Stimulated activated memory B cell treated with anti-CD40 and anti-IgM and Interleukin-4, amounts not matched to agents 10 μg/mL and 1 μg/mL and 100 μg/mL, for 72 hours (primary cell): ENCODE results near the gene DUSP1.

ENCODE experiments used
- ATAC-seq: fragments of 150-1000 bp; cut with Tn5 transposase; 2 replicates; pipeline ENCODE4 v1.10.0; 2021
- H3K27ac Mint-ChIP-seq: one replicate; pipeline ENCODE4 v1.8.0; 2022; ENCODE audit warnings: mild to moderate bottlenecking, mixed read lengths
- H3K27me3 Mint-ChIP-seq: one replicate; pipeline ENCODE4 v1.8.0; 2022; ENCODE audit warnings: mixed read lengths
- H3K36me3 Mint-ChIP-seq: one replicate; pipeline ENCODE4 v1.8.0; 2022; ENCODE audit warnings: mixed read lengths
- H3K4me1 Mint-ChIP-seq: one replicate; pipeline ENCODE4 v1.8.0; 2022; ENCODE audit warnings: mixed read lengths
- H3K4me3 Mint-ChIP-seq: one replicate; pipeline ENCODE4 v1.8.0; 2022; ENCODE audit warnings: mild to moderate bottlenecking, moderate library complexity, mixed read lengths
- H3K9me3 Mint-ChIP-seq: one replicate; pipeline ENCODE4 v1.8.0; 2022; ENCODE audit warnings: mixed read lengths

Gene DUSP1

GRCh38 chr5:172733131-172733973 lies 37.6 kb downstream of the DUSP1 start:
- Mint-ChIP-seq H3K9me3 (no peaks in the 10 kb centered on the region), H3K4me3 (no peak overlapping the region), H3K4me1 (peaks cover 14% of the 10 kb centered on the region), H3K27ac (no peak overlapping the region), H3K36me3 (no peaks in the 10 kb centered on the region), H3K27me3 (no peaks in the 10 kb centered on the region)
- no peak for ATAC-seq

- H3K27ac Mint-ChIP-seq = no peak overlapping the region
- H3K4me1 Mint-ChIP-seq = peaks cover 14% of the 10 kb centered on the region
Measured at GRCh38 chr5:172732201-172732865, 38.7 kb downstream of the DUSP1 start.

DNA sequence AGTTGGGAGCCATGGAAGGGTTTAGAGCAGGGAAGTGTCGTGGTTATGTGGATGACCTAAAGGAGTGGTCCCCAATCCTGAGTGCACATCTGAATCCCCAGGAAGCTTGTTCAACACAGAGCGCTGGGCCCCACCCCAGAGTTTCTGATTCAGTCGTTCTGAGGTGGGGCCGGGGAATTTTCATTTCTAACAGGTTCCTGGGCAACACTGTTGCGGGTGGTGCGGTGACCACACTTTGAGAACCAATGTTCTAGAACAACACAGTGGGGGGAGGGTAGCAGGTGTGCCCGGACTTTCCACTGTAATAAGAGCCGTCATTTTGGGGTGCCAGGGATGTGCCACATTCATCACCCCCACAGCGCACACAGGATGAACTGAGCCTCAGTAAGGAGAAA lies 39.3 kb downstream of the DUSP1 start:
- H3K27ac Mint-ChIP-seq = no peak overlapping the region
- no peak overlapping the region for H3K4me3 Mint-ChIP-seq
- no peaks in the 10 kb centered on the region for H3K9me3 Mint-ChIP-seq
- no peaks in the 10 kb centered on the region for H3K27me3 Mint-ChIP-seq
- no peaks in the 10 kb centered on the region for H3K36me3 Mint-ChIP-seq
- ATAC-seq = no peak
- peaks cover 14% of the 10 kb centered on the region for H3K4me1 Mint-ChIP-seq

More at GRCh38 chr5:172732201-172732865, 38.7 kb downstream of the DUSP1 start:
- H3K27me3 Mint-ChIP-seq = no peaks in the 10 kb centered on the region
- ATAC-seq = no peak
- no peaks in the 10 kb centered on the region for H3K9me3 Mint-ChIP-seq
- H3K36me3 Mint-ChIP-seq = no peaks in the 10 kb centered on the region
- H3K4me3 Mint-ChIP-seq = no peak overlapping the region

GRCh38 chr5:172730981-172731679 lies 39.9 kb downstream of the DUSP1 start:
- no peak overlapping the region for H3K27ac Mint-ChIP-seq
- no peaks in the 10 kb centered on the region for H3K27me3 Mint-ChIP-seq

GRCh38 chr5:172730222-172730621 lies 40.8 kb downstream of the DUSP1 start:
- Mint-ChIP-seq H3K4me3 (no peak overlapping the region), H3K36me3 (no peaks in the 10 kb centered on the region), H3K4me1 (peaks cover 14% of the 10 kb centered on the region), H3K27ac (no peak overlapping the region), H3K27me3 (no peaks in the 10 kb centered on the region), H3K9me3 (no peaks in the 10 kb centered on the region)
- ATAC-seq = no peak

More at GRCh38 chr5:172730981-172731679, 39.9 kb downstream of the DUSP1 start:
- ATAC-seq = no peak
- H3K4me3 Mint-ChIP-seq = no peak overlapping the region
- H3K4me1 Mint-ChIP-seq = peaks cover 14% of the 10 kb centered on the region
- H3K9me3 Mint-ChIP-seq = no peaks in the 10 kb centered on the region
- H3K36me3 Mint-ChIP-seq = no peaks in the 10 kb centered on the region

GRCh38 chr5:172729588-172729987 lies 41.4 kb downstream of the DUSP1 start:
- no peaks in the 10 kb centered on the region for H3K9me3 Mint-ChIP-seq
- no peaks in the 10 kb centered on the region for H3K27me3 Mint-ChIP-seq
- peaks cover 14% of the 10 kb centered on the region for H3K4me1 Mint-ChIP-seq
- no peak overlapping the region for H3K27ac Mint-ChIP-seq
- H3K36me3 Mint-ChIP-seq = no peaks in the 10 kb centered on the region
- ATAC-seq = no peak
- no peak overlapping the region for H3K4me3 Mint-ChIP-seq

DNA sequence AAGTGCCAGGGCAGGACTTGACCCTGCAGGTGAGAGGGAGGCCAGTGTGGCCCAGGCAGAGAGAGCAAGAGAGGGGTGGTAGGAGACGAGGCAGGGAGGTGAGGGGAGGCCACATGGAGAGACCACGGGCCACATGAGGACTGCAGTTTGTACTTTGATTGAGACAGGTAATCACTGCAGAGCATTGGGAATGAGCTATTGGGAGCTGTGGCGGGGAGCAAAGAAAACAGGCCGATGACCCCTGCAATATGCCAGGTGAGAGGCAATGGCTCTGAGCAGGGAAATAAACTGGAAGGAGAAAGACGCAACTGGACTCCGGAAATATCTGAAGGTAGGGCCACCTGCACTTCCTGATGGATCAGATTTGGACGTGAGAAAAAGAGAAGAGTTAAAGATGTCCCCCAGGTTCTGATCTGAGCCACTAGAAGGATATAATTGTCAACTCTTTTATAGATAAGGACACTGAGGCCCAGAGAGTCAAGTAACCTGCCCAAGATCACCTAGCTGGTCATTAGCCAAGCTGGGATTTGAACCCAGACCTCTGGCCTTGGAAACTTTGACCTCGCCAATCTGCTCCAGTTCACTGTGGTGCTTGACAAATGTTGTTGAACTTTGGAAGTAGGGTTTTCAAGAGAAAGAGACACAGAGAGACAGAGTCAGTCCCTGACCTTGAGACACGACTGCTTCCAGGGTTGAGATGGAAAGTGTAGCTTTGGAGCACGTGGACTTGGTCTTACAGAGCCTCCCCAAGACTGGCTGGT lies 42.3 kb downstream of the DUSP1 start:
- H3K27ac Mint-ChIP-seq = no peak overlapping the region
- ATAC-seq = no peak
- H3K4me3 Mint-ChIP-seq = no peak overlapping the region
- no peaks in the 10 kb centered on the region for H3K36me3 Mint-ChIP-seq
- no peaks in the 10 kb centered on the region for H3K27me3 Mint-ChIP-seq
- peaks cover 14% of the 10 kb centered on the region for H3K4me1 Mint-ChIP-seq
- H3K9me3 Mint-ChIP-seq = no peaks in the 10 kb centered on the region

DNA sequence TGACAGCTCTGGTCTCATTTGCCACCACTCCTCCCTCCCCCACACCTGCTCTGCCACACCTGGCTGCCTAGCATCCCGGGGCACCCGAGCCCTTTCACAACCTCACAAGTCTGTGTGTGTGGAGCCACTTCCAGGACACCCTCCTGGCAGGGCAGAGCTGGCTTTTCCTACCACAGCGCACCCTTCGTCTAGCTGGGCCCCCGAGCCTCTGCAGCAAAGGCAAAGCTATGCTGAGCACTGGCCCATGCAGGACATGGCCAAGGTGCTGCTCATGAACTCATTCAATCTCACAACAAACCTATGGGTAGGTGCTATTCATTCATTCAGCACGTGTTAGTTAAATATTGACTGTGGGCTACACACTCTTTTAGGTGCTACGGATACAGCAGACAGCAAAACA lies 43.4 kb downstream of the DUSP1 start:
- H3K4me3 Mint-ChIP-seq = no peak overlapping the region
- H3K9me3 Mint-ChIP-seq = no peaks in the 10 kb centered on the region
- no peak overlapping the region for H3K27ac Mint-ChIP-seq
- no peak for ATAC-seq
- H3K4me1 Mint-ChIP-seq = peaks cover 11% of the 10 kb centered on the region
- no peaks in the 10 kb centered on the region for H3K27me3 Mint-ChIP-seq
- no peaks in the 10 kb centered on the region for H3K36me3 Mint-ChIP-seq

- Mint-ChIP-seq H3K9me3 (no peaks in the 10 kb centered on the region), H3K4me1 (peaks cover 6% of the 10 kb centered on the region), H3K36me3 (no peaks in the 10 kb centered on the region), H3K27ac (no peak overlapping the region), H3K27me3 (no peaks in the 10 kb centered on the region), H3K4me3 (no peak overlapping the region)
- ATAC-seq = no peak
Measured at GRCh38 chr5:172726966-172727365, 44.0 kb downstream of the DUSP1 start.

DNA sequence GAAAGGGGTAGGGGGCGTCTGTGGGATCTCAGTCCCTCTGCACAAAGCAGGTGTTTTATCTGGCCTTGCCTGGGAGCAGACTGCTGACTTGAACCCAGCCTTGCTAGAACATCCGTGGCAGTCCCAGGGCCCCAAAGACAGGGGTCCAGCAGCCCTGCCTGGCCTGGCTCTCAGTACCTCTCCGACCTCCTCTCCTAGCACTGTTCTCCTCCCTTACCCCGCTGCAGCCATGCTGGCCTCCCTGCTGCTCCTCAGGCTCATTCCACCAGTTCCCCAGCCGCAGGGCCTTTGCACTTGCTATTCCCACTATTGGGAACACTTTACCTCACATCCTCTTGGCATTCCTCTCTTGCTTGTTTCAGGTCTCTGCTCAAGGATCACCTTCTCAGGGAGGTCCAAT lies 45.2 kb downstream of the DUSP1 start:
- no peaks in the 10 kb centered on the region for H3K4me1 Mint-ChIP-seq
- no peak overlapping the region for H3K4me3 Mint-ChIP-seq
- H3K36me3 Mint-ChIP-seq = no peaks in the 10 kb centered on the region
- no peak overlapping the region for H3K27ac Mint-ChIP-seq
- H3K27me3 Mint-ChIP-seq = no peaks in the 10 kb centered on the region
- no peak for ATAC-seq
- H3K9me3 Mint-ChIP-seq = no peaks in the 10 kb centered on the region

- ATAC-seq = no peak
- Mint-ChIP-seq H3K36me3 (no peaks in the 10 kb centered on the region), H3K27me3 (no peaks in the 10 kb centered on the region), H3K9me3 (no peaks in the 10 kb centered on the region), H3K4me1 (no peaks in the 10 kb centered on the region), H3K4me3 (no peak overlapping the region), H3K27ac (no peak overlapping the region)
Measured at GRCh38 chr5:172725273-172725672, 45.7 kb downstream of the DUSP1 start.

- H3K9me3 Mint-ChIP-seq = no peaks in the 10 kb centered on the region
- no peak overlapping the region for H3K4me3 Mint-ChIP-seq
- no peaks in the 10 kb centered on the region for H3K4me1 Mint-ChIP-seq
- no peaks in the 10 kb centered on the region for H3K27me3 Mint-ChIP-seq
- H3K27ac Mint-ChIP-seq = no peak overlapping the region
- no peaks in the 10 kb centered on the region for H3K36me3 Mint-ChIP-seq
- ATAC-seq = no peak
Measured at GRCh38 chr5:172724242-172725183, 46.5 kb downstream of the DUSP1 start.

DNA sequence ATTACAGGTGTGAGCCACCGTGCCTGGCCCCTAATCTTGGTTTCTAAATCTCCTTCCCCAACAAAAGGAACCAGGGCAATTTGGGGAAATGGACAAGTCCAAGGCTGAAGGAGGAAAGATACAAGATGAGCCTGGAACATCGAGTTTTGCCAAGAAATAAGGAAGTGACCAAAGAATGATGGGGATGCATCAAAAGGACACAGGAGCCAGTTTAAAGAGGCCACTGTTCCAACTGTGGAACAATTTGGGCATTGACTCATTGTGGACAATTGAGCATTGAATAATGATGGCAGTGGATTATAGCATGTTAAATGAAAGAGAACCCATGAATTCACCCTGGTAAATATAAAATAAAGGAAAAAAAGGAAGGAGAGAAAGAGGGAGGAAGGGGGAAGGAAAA lies 47.5 kb downstream of the DUSP1 start:
- no peaks in the 10 kb centered on the region for H3K36me3 Mint-ChIP-seq
- no peak overlapping the region for H3K27ac Mint-ChIP-seq
- no peak overlapping the region for H3K4me3 Mint-ChIP-seq
- H3K27me3 Mint-ChIP-seq = no peaks in the 10 kb centered on the region
- H3K9me3 Mint-ChIP-seq = no peaks in the 10 kb centered on the region
- no peaks in the 10 kb centered on the region for H3K4me1 Mint-ChIP-seq
- no peak for ATAC-seq

DNA sequence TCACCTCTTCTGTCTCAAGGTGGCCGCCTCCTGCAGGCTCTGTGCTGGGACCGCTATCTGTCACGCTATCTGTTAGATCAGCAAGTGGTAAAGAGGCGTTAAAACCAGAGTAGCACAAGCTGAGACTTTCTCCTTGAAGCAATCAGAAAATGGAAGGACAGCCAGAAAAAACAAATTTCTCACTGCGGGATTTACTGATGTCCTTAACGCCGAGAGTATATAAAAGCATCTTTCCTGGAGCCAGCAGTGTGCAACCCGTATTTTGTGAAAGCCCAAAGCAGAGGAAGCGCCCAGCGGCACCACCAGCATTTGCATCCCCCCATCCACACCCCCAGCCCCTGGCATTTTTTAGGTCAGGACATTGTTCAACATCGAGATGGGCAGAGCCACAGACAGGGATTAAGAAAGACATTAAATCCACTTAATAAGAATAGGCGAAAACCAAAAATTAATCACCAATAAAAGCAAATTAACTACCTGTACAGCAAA lies 48.6 kb downstream of the DUSP1 start:
- H3K4me3 Mint-ChIP-seq = no peak overlapping the region
- no peaks in the 10 kb centered on the region for H3K4me1 Mint-ChIP-seq
- H3K27me3 Mint-ChIP-seq = peaks cover 1% of the 10 kb centered on the region
- H3K27ac Mint-ChIP-seq = no peak overlapping the region
- no peaks in the 10 kb centered on the region for H3K9me3 Mint-ChIP-seq
- no peaks in the 10 kb centered on the region for H3K36me3 Mint-ChIP-seq
- no peak for ATAC-seq
